NCI-H524 treated with DMSO at 0.1 percent for 48 hours (cell line): ENCODE data around the gene UFSP2.

Source experiments
- DNase-seq: peaks from one replicate; lab custom pipeline; 2025; lab: John Stamatoyannopoulos, UW

Gene UFSP2, protein sequence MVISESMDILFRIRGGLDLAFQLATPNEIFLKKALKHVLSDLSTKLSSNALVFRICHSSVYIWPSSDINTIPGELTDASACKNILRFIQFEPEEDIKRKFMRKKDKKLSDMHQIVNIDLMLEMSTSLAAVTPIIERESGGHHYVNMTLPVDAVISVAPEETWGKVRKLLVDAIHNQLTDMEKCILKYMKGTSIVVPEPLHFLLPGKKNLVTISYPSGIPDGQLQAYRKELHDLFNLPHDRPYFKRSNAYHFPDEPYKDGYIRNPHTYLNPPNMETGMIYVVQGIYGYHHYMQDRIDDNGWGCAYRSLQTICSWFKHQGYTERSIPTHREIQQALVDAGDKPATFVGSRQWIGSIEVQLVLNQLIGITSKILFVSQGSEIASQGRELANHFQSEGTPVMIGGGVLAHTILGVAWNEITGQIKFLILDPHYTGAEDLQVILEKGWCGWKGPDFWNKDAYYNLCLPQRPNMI

DNA sequence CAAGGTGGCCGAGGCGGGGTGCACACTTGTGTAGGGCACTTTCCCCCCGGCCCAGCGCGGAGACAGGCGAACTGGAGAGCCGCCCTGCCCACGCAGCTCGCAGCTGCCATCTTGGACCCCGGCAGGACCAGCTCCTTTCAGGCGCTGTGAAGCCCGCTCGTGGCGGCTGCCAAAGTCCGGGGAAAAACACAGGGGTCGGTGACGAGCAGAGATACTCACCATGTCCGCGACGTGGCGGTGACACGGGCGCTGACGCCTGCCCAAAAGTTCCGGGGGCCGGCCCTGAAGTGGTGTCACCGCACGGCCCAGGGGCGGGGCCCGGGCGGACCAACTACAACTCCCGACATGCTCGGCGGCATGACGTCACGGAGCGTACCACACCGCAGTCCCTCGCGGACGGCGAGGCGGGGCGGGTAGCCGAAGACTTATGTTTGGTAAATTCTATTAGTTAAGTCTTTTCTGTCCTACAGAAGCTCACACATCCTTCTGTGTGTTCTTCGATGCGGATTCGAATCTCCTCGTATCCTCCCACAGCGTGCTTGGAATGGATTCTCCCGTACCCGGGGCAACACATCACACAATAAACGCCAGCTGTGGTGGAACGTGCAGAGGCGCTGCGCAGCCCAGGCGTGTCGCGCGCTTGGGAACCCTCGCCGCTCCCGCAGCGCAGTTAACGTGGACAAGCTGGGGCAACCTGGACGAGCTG lies at the start of gene UFSP2:
TSS of gene UFSP2 (minus strand) at position 318 of the 706 bp plus-strand sequence. CDS start at position 222, 96 bp downstream.
- peak; percentile 19 for DNase-seq

- DNase-seq, result no peak
These were observed 47.5 kb upstream of the UFSP2 start for GRCh38 chr4:185473247-185473646.

GRCh38 chr4:185472103-185472542 lies 46.4 kb upstream of the UFSP2 start:
- no peak for DNase-seq

GRCh38 chr4:185471235-185472102 lies 45.7 kb upstream of the UFSP2 start, which contains the start of gene CCDC110:
Gene CCDC110 (minus strand): TSS chr4:185471733. CDS start chr4:185471683, 50 bp downstream.
- peak; percentile 23 for DNase-seq

- DNase-seq, result no peak
These were observed 44.9 kb upstream of the UFSP2 start for GRCh38 chr4:185470501-185471195.

DNA sequence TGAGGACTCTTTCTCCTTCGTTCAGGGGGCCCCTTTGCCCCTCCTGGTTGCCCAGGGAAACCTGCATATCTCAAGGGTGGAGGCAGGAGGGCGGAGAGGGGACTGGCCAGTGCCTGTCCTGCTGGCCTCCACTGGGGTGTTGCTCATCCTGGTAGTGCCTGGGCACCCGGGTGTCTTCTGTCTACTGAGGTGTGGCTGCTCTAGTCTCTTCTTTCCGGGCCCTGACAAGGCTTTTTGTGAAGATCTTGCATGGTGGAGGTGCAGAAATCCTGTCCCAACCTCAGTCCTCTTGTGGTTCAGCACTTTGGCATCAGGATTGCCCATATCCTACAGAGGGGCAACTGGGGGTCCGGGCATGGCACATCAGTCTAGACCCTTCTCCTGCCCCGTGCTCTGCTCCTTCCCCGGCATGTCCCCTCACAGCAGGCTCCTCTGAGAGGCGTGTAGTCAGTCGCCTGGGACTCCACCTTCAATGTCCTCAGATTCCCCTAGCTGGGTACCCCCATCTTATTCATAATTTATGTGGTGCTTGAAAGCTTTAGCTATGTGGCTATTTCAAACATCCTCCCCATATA lies 43.9 kb upstream of the UFSP2 start:
- DNase-seq, result no peak

GRCh38 chr4:185468999-185469398 lies 43.2 kb upstream of the UFSP2 start:
- DNase-seq, result no peak

DNA sequence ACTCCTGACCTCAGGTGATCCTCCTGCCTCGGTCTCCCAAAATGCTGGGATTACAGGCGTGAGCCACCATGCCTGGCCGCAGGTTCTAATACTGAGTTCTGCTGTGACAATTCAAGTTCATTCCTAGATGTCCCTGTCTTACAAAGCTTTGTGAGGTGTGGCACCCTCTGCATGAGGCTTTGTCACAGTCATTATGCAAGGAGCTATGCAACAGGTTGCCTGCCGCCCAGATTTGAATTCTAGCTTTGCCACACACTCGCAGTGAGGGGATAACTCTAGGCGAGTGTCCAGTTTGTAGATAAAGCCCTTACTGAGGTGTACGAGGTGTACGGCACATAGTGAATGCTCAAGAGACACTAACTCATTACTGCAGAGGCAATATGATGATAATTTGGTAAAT lies 42.2 kb upstream of the UFSP2 start:
- no peak for DNase-seq

DNA sequence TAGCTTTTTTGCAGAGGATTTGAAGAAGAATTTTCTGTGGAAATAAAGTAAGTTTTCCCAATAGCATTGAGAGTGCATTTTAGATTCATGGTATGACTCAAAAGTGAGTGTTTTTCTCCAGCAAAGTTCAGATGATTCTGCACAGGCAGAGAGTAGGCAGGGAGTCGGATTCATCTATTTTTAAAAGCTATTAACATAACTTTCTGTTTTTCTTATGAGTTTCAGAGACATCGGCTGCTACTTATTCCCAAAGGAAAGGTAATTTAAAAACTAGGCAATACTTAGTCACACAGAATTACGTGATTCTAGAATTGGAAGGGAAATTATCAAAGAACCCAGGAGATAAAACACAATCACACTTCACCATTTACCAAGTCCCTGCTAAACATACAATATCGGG lies 41.3 kb upstream of the UFSP2 start:
- DNase-seq, result no peak

DNA sequence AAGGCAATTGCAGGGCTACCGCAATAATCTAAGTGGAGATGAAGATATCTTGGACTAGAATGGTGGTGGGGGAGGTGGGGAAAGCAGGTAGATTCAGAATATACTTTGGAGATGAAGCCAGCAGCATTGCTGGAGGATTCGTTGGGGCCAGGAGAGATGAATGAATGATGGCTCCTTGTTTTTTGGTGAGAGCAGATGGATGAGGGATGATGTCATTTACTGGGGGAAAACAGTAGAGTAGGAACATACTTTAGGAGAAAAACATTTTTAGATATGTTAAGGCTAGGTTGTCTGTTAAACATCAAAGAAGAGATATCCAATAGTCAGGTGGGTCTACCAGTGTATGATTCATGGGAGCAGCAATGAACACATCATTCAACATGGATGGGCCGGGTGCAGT lies 39.9 kb upstream of the UFSP2 start:
- DNase-seq, result no peak

DNA sequence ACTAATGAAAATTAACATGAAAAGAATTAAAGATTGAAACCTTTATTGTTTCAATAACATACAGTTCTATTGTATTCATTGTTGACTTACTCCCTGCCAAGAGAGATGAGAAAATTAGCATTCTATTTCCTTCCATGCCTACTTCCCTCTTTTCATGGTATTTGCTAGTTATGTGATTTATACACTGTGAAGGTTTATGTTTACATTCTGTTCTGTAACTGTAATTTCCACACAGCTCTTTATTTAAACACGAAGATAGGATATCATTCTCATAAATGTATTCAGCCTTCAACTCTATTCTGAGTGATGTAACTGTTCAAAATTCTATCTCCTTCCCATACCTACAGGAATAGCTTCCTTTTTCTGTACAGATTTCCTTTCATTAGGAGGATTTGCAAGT lies 39.1 kb upstream of the UFSP2 start:
- DNase-seq, result no peak

- no peak for DNase-seq
These were observed 38.4 kb upstream of the UFSP2 start for GRCh38 chr4:185464183-185464582.

DNA sequence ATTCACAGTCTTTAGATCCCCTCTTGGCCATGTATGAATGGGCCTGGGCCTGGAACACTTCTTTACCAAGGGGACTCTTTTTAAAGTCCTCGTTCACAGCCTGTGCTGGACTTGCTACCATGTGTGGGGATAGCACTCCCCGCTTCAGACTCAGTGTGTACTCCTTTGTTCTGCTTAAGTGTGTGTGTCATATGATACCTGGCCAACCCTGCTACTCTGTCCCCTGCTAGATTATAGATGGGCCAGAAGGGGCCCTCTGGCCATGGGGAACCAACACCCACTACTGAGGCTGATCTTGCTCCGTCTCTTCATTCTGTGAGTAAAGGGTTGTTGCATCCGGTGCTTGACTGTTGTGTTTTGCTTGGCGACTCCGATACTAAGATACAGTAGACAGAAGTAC lies 37.8 kb upstream of the UFSP2 start:
- no peak for DNase-seq

DNA sequence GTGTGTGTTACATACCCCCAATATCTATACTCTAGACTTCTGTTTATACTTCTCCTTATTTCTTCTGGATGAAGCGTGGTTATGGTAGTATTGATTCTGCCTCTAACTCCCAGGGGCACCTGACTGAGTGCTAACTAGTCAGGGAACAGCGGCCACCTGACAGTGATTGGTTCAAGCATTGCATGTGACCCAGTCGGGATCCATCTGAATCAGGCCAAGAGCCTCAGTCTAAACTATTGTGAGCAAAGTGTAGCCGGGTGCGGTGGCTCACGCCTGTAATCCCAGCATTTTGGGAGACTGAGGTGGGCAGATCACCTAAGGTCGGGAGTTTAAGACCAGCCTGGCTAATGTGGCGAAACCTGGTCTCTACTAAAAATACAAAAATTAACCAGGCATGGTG lies 35.8 kb upstream of the UFSP2 start:
- no peak for DNase-seq

GRCh38 chr4:185457136-185457535 lies 31.4 kb upstream of the UFSP2 start:
- DNase-seq, result no peak

GRCh38 chr4:185456131-185456530 lies 30.4 kb upstream of the UFSP2 start:
- DNase-seq, result no peak

DNA sequence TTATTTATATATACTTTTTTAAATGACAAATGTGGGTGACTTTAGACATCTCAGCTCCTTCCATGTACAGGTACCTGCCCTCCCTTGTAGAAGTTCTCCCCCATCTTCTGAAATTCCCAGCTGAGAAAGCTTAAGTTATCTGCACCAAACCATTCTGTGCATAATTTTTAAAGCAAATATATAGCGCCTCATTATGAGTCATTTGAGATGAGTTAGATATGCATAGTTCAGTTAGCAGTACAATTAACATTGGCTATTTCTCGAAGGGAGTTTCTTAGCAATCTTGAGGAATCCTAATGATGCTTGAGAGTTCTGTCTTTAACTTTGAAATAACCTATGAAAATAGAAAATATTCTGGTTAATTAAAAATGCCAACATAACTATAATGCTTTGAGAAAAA lies 19.4 kb upstream of the UFSP2 start:
- DNase-seq, result no peak

DNA sequence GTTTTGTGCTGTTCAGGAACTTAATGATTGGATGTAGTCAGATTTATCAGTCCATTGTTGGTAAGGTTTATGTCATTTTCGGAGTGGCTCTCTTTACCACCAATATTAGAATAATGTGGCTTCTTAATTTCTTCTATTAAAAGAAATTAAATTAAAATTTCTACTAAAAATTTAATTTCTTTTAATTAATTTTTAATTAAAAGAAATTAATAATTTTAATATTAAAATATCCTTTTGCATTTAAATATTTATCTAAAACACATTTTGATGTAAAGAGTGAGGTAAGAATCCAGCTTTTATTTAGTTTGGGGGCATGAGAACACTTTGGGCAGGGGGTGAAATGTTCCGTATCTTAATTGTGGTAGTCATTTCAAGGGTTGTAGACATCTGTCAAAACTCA lies 15.7 kb upstream of the UFSP2 start:
- no peak for DNase-seq

DNA sequence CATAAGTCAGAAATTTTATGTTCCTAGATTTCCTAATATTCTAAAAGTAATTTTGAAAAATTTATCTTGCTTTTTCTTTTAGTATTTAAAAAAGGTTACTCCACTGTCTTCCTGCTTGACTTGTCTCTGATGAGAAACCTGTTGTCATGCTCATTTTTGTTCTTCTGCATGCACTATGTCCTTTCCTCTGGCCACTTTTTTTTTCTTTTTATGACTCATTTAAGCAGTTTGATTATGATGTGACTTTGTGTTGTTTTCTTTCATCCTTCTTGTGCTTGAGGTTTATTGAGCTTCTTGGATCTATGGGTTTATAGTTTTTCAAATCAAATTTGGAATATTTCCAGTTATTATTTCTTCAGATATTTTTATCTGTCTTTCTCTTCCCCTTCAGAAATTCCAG lies 12.0 kb upstream of the UFSP2 start:
- DNase-seq, result no peak

DNA sequence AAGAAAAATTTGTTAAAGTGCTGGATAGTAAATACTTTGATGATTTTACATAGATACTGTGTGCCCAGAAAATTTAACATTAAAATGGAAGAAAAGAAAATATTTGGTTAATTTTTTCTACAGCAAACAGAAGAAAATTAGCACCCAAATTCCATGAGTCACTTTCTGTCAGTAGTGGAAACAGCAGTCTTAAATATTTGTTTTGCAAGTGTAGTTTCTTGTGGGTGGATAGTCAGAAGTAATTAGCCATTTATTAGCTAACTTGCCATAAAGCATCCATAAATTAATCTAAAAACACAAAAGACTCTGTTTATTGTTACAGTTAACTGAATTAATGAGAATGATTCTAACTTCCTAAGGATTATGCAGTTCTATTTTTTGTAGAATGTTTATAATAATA lies 9.7 kb upstream of the UFSP2 start:
- no peak for DNase-seq

- no peak for DNase-seq
These were observed 3.9 kb upstream of the UFSP2 start for GRCh38 chr4:185429660-185430059.
